GM21576 (cell line): ENCODE results near the gene CASK.

ENCODE experiments used
- ATAC-seq: cut with Tn5 transposase; IDR thresholded peaks from one replicate; pipeline ENCODE4 v1.9.1; 2021; ENCODE audit warnings: mild to moderate bottlenecking, moderate library complexity; ENCODE audit not compliant: unreplicated experiment

The CASK gene

GRCh38 chrX:41478381-41478911 is 444.9 kb downstream of the CASK start:
- no peak for ATAC-seq

GRCh38 chrX:41475591-41476241 is 447.6 kb downstream of the CASK start:
- no peak for ATAC-seq

DNA sequence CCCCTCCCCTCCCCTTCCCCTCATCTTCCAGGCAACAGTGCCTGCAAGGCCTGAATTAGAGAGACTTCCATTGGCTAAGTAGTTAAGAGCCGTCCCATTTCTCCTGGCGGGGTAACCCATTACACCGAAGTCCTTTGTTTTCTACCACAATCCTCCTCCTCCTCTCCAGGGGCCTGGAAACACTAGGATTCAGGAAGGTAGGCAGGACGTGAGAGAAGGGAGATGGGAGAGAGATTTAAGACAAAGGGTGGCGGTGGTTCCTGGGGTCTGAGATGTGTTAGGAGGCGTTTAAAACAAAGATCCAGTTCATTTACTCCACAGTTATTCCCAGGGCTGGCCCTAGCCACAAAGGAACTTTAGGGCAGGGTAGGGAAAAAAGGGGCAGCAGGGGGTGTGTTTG is 448.2 kb downstream of the CASK start:
- no peak for ATAC-seq

DNA sequence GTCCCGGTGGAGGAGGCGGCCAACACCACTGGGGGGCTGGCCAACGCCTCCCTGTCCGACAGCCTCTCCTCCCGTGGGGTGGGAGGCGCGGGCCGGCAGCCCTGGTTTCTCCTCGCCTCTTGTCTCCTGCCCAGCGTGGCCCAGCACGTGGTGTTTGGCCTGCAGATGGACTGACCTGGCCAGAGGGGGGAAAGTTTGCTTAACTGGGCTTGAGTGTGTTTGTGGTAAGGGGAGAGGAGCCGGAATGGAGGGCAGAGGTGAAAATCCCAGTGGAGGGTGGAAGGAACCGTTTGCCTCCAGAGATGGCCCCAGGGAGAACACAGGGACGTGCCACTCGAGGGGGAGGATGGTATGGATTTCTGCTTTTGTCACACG is 448.6 kb downstream of the CASK start:
- no peak for ATAC-seq

- no peak for ATAC-seq
Observed at GRCh38 chrX:41473936-41474725, 449.2 kb downstream of the CASK start.

GRCh38 chrX:41472231-41472815 is 451.0 kb downstream of the CASK start:
- no peak for ATAC-seq

DNA sequence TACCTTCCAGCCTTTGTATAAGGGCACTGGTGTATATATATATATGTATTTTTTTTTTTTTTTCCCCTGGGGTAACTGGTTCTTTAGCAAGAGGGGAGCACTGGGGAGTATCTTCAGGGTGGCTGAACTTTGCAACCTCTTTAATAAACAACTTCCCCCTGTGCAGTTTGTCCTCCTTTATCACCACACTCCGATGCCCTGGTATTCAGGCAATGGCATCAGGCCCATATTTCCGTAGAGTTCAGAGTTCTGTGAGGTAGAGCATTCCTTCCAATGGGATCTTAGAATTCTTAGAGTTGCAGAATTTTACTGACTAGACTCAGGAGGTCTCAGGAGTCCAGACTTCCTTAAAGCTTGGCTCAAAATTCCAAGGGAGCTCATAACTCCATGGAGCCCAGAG is 451.6 kb downstream of the CASK start:
- ATAC-seq, result no peak

GRCh38 chrX:41470706-41471105 is 452.6 kb downstream of the CASK start:
- ATAC-seq, result no peak

- ATAC-seq, result no peak
Observed at GRCh38 chrX:41468647-41469323, 454.6 kb downstream of the CASK start.
